HCT116 (cell line): Measurements from ENCODE around the gene SYNE2.

Experiments used
- EGR1 ChIP-seq: IDR thresholded peaks from 2 replicates; pipeline ENCODE4 v1.6.1; 2012; ENCODE audit warnings: low read depth
- POLR2A ChIP-seq: IDR thresholded peaks from 2 replicates; pipeline ENCODE4 v1.7.0; 2011; ENCODE audit warnings: borderline replicate concordance; ENCODE audit not compliant: insufficient read depth, insufficient read length; ENCODE audit errors: extremely low read depth
- POLR2AphosphoS5 ChIP-seq: IDR thresholded peaks from 2 replicates; pipeline ENCODE4 v1.6.1; 2011; ENCODE audit warnings: mild to moderate bottlenecking, low read depth, low read length, moderate library complexity
- RAD21 ChIP-seq: IDR thresholded peaks from 2 replicates; pipeline ENCODE4 v1.6.1; 2012; ENCODE audit warnings: low read depth, mild to moderate bottlenecking
- YY1 ChIP-seq: IDR thresholded peaks from 2 replicates; pipeline ENCODE4 v1.6.1; 2011; ENCODE audit warnings: low read length, low read depth, moderate library complexity, mild to moderate bottlenecking; ENCODE audit not compliant: insufficient replicate concordance; ENCODE audit errors: extremely low read depth
- ZBTB33 ChIP-seq: IDR thresholded peaks from 2 replicates; pipeline ENCODE4 v1.6.1; 2011; ENCODE audit warnings: mild to moderate bottlenecking, low read length, moderate library complexity; ENCODE audit not compliant: insufficient replicate concordance; ENCODE audit errors: extremely low read depth
- TF ChIP-seq, protein P1 (sequence below), 3 experiments: fragments of 200-600 bp in 1 of 3; sonication (generic) in 1 of 3; IDR thresholded peaks in 2 of 3; conservative IDR thresholded peaks in 1 of 3; 2 replicates each; pipeline ENCODE4 v1.5.1; 2012 to 2017; ENCODE audit warnings: low read depth in 2 of 3, low read length in 2 of 3, antibody characterized with exemption in 1 of 3, borderline replicate concordance in 1 of 3, control low read depth in 1 of 3, mild to moderate bottlenecking in 1 of 3, mixed read lengths in 1 of 3, mixed run types in 1 of 3, moderate library complexity in 1 of 3; ENCODE audit not compliant: insufficient read depth in 1 of 3
- TF ChIP-seq, protein P2 (sequence below): IDR thresholded peaks from 2 replicates; pipeline ENCODE4 v1.6.1; 2012

DNA sequence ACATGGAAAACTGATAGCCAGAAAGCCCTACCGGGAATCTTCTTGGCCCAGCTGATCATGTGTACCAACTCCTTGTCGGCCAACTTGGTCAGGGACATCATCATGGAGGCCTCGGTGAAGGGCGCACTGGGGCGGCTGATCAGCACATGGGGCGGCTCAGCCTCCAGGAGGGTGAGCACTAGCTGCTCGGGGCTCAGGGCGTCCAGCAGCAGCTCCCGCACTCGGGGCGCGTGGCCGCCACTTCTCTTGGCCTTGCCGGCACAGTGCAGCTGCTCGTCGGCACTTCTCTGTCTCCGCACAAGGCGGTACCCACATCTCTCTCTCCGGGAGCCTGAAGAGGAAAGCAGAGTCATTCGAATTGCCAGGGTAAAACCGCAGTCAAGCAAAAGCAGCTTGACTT, 407.6 kb downstream of the SYNE2 start:
- no peak for TF ChIP-seq POLR2A
- TF ChIP-seq EGR1, result no peak
- TF ChIP-seq YY1, result no peak
- TF ChIP-seq, protein P1, sequence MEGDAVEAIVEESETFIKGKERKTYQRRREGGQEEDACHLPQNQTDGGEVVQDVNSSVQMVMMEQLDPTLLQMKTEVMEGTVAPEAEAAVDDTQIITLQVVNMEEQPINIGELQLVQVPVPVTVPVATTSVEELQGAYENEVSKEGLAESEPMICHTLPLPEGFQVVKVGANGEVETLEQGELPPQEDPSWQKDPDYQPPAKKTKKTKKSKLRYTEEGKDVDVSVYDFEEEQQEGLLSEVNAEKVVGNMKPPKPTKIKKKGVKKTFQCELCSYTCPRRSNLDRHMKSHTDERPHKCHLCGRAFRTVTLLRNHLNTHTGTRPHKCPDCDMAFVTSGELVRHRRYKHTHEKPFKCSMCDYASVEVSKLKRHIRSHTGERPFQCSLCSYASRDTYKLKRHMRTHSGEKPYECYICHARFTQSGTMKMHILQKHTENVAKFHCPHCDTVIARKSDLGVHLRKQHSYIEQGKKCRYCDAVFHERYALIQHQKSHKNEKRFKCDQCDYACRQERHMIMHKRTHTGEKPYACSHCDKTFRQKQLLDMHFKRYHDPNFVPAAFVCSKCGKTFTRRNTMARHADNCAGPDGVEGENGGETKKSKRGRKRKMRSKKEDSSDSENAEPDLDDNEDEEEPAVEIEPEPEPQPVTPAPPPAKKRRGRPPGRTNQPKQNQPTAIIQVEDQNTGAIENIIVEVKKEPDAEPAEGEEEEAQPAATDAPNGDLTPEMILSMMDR (IDR thresholded peaks at IDR 0.05 in 2 of 3, conservative IDR thresholded peaks at IDR 0.05 in 1 of 3; ENCODE audit: borderline replicate concordance in 1 of 3, insufficient read depth in 1 of 3, low read depth in 2 of 3, low read length in 2 of 3), result no peak
- no peak for TF ChIP-seq POLR2AphosphoS5
- TF ChIP-seq RAD21, result no peak
- TF ChIP-seq ZBTB33, result no peak
- TF ChIP-seq, protein P2, sequence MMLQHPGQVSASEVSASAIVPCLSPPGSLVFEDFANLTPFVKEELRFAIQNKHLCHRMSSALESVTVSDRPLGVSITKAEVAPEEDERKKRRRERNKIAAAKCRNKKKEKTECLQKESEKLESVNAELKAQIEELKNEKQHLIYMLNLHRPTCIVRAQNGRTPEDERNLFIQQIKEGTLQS, result no peak
